Measurements from ENCODE around the gene PIK3CD.
"Not testable (repeated sequence)": the region's sequence is repeated elsewhere in the genome, so short reads cannot be mapped to it uniquely, and the experiment has no call there.

The PIK3CD gene

GRCh38 chr1:9700340-9700739 is 48.8 kb downstream of the PIK3CD start:
- TF ChIP-seq GATA1 (IDR thresholded peaks at IDR 0.05; ENCODE audit: low read depth, low read length) (no peak), POLR2A (IDR thresholded peaks at IDR 0.05; ENCODE audit: low read length) (no peak)
- no peak for DNase-seq

DNA sequence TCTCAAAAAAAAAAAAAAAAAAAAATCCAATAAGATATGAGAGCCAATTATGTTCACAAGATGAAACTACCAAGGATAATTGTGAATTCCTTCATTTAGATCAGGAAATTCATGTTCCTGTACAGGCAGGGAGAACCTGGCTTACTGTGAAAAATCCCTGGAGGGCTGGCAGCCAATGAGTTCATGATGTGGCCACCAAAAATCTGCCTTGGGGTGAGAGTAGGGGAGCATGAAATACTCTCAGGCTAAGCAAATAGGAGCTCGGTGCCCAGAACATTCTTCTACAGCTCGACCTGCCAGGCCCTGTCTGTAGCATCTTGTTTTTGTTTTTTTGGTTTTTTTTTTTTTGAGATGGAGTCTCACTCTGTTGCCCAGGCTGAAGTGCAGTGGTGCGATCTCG is 50.1 kb downstream of the PIK3CD start:
- DNase-seq, result no peak
- no peak for TF ChIP-seq GATA1 (IDR thresholded peaks at IDR 0.05; ENCODE audit: low read depth, low read length)
- no peak for TF ChIP-seq POLR2A (IDR thresholded peaks at IDR 0.05; ENCODE audit: low read length)

DNA sequence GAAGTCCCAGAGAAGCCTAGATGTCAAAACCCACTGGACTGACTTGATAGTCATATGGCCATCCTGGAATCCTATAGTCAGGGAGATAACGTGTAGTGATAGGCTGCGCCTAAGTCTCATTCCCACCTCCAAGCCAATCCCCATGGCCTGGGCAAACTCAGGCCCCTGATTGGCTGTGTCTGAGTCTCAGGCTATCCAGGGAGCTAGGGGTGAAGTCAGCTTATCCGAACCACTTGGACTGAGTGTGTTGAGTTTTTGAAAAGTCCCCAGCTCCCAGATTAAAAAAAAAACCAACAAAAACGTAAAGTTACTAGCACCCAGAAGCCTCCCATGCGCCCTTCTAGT is 51.6 kb downstream of the PIK3CD start:
- DNase-seq, result no peak
- no peak for TF ChIP-seq GATA1 (IDR thresholded peaks at IDR 0.05; ENCODE audit: low read depth, low read length)
- TF ChIP-seq POLR2A (IDR thresholded peaks at IDR 0.05; ENCODE audit: low read length), result no peak

DNA sequence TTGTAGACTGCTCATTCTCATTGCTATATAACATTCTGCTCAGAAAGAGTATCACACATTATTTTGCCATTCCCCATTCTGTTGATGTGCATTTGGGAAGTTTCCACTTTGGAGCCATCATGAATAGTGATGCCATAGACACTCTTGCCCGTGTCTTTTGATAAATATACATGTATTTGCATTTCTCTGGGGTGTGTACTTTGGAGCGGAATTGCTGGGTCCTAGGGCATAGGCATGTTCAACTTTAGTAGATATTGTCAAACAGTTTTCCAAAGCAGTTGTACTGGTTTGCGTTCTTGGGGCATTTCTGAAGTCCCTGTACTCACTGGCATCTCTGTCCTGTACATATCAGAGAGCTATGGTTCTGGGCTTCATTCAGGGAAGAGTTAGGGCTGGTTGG is 52.1 kb downstream of the PIK3CD start:
- TF ChIP-seq GATA1 (IDR thresholded peaks at IDR 0.05; ENCODE audit: low read depth, low read length) (no peak), POLR2A (IDR thresholded peaks at IDR 0.05; ENCODE audit: low read length) (no peak)
- DNase-seq, result no peak

DNA sequence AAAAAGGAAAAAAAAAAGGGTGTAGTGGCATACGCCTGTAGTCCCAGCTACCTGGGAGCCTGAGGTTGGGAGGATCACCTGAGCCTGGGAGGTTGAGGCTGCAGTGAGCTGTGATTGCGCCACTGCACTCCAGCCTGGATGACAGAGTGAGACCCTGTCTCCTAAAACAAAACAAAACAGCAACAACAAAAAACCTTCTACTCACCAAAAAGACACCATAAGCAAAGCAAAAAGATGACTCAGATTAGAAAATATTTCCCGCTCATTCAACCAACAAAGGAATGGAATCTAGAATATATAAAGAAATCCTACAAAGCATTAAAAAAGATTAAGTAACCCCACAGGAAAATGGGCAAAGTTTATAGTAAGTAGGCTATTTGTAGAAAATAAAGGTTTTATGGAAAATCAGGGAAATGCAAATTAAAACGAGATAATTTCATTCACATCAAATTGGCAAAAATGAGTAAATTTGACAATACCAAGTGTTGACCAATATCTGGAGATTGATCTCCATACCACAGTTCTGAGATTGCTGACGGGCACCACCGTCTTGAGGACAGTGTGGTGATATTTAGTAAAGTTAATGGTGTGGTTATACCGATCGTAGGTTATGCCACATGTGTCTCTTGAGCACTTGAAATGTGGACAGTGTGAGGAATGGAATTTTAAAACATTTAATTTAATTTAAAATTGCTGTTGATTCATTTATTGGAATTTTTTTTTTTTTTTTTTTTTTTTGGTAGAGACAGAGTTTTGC is 54.0 kb downstream of the PIK3CD start:
- TF ChIP-seq GATA1 (IDR thresholded peaks at IDR 0.05; ENCODE audit: low read depth, low read length), result no peak
- TF ChIP-seq POLR2A (IDR thresholded peaks at IDR 0.05; ENCODE audit: low read length), result no peak
- no peak for DNase-seq

- no peak for DNase-seq
- TF ChIP-seq GATA1 (IDR thresholded peaks at IDR 0.05; ENCODE audit: low read depth, low read length), result no peak
- TF ChIP-seq POLR2A (IDR thresholded peaks at IDR 0.05; ENCODE audit: low read length), result no peak
These were observed 54.6 kb downstream of the PIK3CD start for GRCh38 chr1:9706178-9706577.

DNA sequence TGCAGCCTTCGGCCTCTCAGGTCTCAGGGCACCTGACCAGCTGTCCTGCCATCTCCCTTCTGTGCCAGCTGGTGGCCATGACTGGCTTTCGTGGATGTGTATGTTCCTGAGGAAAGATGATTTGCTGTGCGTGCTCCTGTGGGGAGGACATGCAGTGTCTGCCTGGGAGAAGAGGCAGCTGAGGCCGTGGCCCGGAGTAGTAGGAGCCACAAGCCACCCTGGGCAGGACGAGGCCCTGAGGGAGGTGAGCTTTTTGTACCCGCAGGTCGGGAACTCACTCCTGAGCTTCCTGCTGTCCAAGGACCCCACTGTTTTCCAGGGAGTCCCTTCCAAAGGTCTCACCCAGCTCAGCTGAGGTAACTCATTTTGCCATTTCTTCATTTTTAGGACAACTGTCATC is 58.5 kb downstream of the PIK3CD start:
- no peak for TF ChIP-seq POLR2A (IDR thresholded peaks at IDR 0.05; ENCODE audit: low read length)
- TF ChIP-seq GATA1 (IDR thresholded peaks at IDR 0.05; ENCODE audit: low read depth, low read length), result no peak
- DNase-seq, result no peak

DNA sequence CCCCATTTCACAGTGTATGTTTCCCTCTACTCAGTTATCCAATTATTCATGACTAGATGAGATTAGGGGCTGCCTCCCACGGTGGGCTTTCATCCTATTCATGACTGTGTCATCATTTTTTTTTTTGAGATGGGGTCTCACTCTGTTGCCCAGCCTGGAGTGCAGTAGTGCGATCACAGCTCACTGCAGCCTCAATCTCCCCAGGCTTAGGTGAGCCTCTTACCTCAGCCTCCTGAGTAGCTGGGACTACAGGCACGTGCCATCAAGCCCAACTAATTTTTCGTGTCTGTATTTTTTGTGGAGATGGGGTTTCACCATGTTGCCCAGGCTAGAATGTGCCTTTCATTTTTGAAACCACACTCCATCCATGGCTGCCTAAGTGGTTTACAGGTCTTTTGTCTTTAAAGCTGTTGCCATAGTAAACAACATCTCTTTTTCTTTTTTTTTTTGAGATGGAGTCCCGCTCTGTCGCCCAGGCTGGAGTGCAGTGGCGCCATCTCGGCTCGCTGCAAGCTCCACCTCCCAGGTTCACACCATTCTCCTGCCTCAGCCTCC is 60.0 kb downstream of the PIK3CD start:
- DNase-seq, result no peak
- TF ChIP-seq POLR2A (IDR thresholded peaks at IDR 0.05; ENCODE audit: low read length) (no peak), GATA1 (IDR thresholded peaks at IDR 0.05; ENCODE audit: low read depth, low read length) (no peak)

DNA sequence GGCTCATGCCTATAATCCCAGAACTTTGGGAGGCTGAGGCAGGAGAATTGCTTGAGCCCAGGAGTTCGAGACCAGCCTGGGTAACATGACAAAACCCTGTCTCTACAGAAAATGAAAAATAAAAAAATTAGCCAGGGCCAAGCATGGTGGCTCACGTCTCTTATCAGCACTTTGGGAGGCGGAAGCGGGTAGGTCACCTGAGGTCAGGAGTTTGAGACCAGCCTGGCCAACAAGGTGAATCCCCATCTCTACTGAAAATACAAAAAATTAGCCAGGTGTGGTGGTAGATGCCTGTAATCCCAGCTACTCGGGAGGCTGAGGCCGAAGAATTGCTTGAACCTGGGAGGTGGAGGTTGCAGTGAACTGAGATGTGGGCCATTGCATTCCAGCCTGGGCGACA is 61.2 kb downstream of the PIK3CD start:
- DNase-seq, result not testable (repeated sequence)

DNA sequence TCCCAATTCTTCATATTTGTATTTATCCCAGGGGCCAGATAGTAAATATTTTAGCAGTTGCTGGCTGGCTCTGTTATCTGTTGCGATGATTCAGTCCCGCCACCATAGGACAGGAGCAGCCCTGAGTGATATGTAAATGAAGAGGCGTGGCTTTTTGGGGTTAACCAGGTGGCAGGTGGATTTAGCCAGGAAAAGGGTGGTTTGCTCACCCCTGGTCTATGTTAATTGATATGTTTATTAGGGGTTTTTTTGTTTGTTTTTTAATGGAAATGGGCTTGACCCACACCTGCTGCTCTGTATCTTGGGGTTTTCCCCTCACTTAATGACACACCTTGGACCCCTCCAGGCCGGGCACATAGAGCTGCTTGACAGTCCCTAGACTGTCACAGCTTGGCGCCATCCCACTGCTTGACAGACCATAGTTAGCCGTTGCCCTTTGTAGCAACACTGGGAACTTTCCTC is 62.8 kb downstream of the PIK3CD start:
- peak in 1 of 2 experiments; percentile 15 for DNase-seq
- TF ChIP-seq POLR2A (IDR thresholded peaks at IDR 0.05; ENCODE audit: low read length), result no peak
- TF ChIP-seq GATA1 (IDR thresholded peaks at IDR 0.05; ENCODE audit: low read depth, low read length), result no peak

- no peak for TF ChIP-seq GATA1 (IDR thresholded peaks at IDR 0.05; ENCODE audit: low read depth, low read length)
- TF ChIP-seq POLR2A (IDR thresholded peaks at IDR 0.05; ENCODE audit: low read length), result no peak
- no peak for DNase-seq
These were observed 64.2 kb downstream of the PIK3CD start for GRCh38 chr1:9715536-9716226.

- DNase-seq, result no peak
- TF ChIP-seq GATA1 (IDR thresholded peaks at IDR 0.05; ENCODE audit: low read depth, low read length) (no peak), POLR2A (IDR thresholded peaks at IDR 0.05; ENCODE audit: low read length) (no peak)
These were observed 65.1 kb downstream of the PIK3CD start for GRCh38 chr1:9716404-9717192.

DNA sequence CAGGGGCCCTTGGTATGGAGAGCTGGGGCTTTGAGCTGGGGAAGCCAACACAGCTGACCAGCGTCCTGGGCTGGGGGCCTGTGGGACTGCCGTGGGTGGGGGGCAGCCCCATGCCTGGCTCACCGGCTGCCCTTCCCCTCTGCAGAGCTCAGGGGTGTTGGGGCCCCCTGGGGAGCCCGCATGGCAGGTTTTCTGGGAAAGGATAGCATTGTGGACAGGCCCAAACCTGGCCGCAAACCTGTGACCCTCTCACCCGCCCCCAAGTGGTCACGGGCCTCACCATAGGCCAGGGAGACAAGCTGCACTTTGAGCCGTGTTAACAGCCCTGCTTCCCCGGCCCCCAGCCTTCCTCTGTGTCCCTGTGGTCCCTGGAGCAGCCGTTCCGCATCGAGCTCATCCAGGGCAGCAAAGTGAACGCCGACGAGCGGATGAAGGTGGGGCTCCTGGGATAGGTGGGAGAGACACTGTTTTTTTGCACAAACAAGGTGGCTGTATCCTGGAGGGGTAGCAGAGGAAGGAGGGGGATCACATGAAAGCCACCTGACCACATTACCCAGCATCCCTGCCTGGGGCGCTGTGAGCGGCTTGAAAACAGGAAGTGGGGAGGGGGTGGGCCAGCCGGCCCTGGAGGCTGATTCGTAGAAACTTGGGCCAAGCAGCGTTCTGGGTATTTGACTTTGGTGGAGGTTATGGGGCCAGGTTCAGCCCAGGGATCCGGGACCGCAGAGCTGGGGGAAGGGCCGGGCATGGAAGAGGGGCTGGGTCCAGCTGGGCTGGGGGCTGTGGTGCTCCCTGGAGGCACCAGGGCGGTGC is 65.9 kb downstream of the PIK3CD start:
- peak; percentile 64 to 80 for DNase-seq
- TF ChIP-seq GATA1 (IDR thresholded peaks at IDR 0.05; ENCODE audit: low read depth, low read length), result no peak
- peak; percentile 70 for TF ChIP-seq POLR2A (IDR thresholded peaks at IDR 0.05; ENCODE audit: low read length)

Measured in erythroblast (primary cell).